Lung (tissue), 12 donors: Measurements from ENCODE around the gene ZBED4. TPM values are rescaled to one million over a fixed set of nuclear protein-coding genes. Genes with fewer than 3 reads are reported as not detected.
"Not testable (repeated sequence)": the region's sequence is repeated elsewhere in the genome, so short reads cannot be mapped to it uniquely, and the experiment has no call there.

Source experiments
- ATAC-seq: fragments of 200-7000 bp; cut with Tn5 transposase; one replicate; pipeline ENCODE4 v1.9.1; 2020; ENCODE audit warnings: moderate number of reproducible peaks; ENCODE audit not compliant: insufficient read depth, low FRiP score
- DNase-seq, 3 donors: peaks; one replicate each; pipeline ENCODE4 v3.0.0-alpha.2; 2013 to 2017
- H3K27ac ChIP-seq, 2 donors: one replicate each; pipeline ENCODE4 v1.5.1; 2013; ENCODE audit warnings: mild to moderate bottlenecking in 2 of 2, moderate library complexity in 2 of 2, control low read depth in 1 of 2, inconsistent platforms in 1 of 2, low read depth in 1 of 2, low read length in 1 of 2
- H3K27me3 ChIP-seq, 3 donors: one replicate each; pipeline ENCODE4 v1.5.1; 2013; ENCODE audit warnings: low read length in 2 of 3; ENCODE audit not compliant: control insufficient read depth in 3 of 3, insufficient read depth in 3 of 3
- H3K36me3 ChIP-seq, 4 donors: one replicate each; pipeline ENCODE4 v1.5.1; 2013; ENCODE audit warnings: low read length in 4 of 4, mild to moderate bottlenecking in 1 of 4, moderate library complexity in 1 of 4; ENCODE audit not compliant: control insufficient read depth in 4 of 4, insufficient read depth in 4 of 4
- H3K4me1 ChIP-seq, 5 donors: one replicate each; pipeline ENCODE4 v1.5.1; 2013; ENCODE audit warnings: low read length in 5 of 5, mild to moderate bottlenecking in 2 of 5, moderate library complexity in 1 of 5; ENCODE audit not compliant: control insufficient read depth in 5 of 5, insufficient read depth in 5 of 5
- H3K4me3 ChIP-seq: one replicate; pipeline ENCODE4 v1.5.1; 2013; ENCODE audit warnings: mild to moderate bottlenecking, control low read depth, moderate library complexity
- H3K9ac ChIP-seq, 2 donors: one replicate each; pipeline ENCODE4 v1.5.1; 2013; ENCODE audit warnings: low read length in 2 of 2, control low read depth in 1 of 2; ENCODE audit not compliant: insufficient read depth in 1 of 2
- H3K9me3 ChIP-seq, 4 donors: one replicate each; pipeline ENCODE4 v1.5.1; 2013; ENCODE audit warnings: low read length in 3 of 4, mild to moderate bottlenecking in 1 of 4, moderate library complexity in 1 of 4; ENCODE audit not compliant: control insufficient read depth in 4 of 4, insufficient read depth in 3 of 4
- CTCF ChIP-seq: IDR thresholded peaks from 2 replicates; pipeline ENCODE4 v1.5.1; 2012; ENCODE audit warnings: mild to moderate bottlenecking; ENCODE audit errors: control extremely low read depth, extremely low read depth
- whole genome bisulfite sequencing, 2 donors: extraction: QIAGEN DNeasy Blood & Tissue Kit; methylation state at CpG; one replicate each; pipeline ENCODE4 v1.1.7; 2013; 5-methylcytosine and 5-hydroxymethylcytosine counted together
- polyA plus RNA-seq, 2 donors: library from polyadenylated mRNA; stranded (reverse); fragments of 200-250 nt; gene quantifications; one replicate each; pipeline ENCODE4 v1.2.1, GENCODE V29; 2013
- total RNA-seq, 2 donors: library from RNA; depleted of rRNA in 1 of 2; stranded (reverse); fragments of >200 nt in 1 of 2; gene quantifications; one replicate each; pipeline ENCODE4 v1.2.1, GENCODE V29; 2014 to 2021
- donor health status: control.
- donor health status: control.
- donor health status: Bipolar disorder and iron deficiency.
- donor health status: healthy.
- donor health status: DM: yes; HTN: yes; CAD: no.

Gene ZBED4
- total and polyA plus RNA-seq, 4 donors: 3.9 to 13.2 (median 9.1) TPM

GRCh38 chr22:49820984-49821383, 32.7 kb upstream of the ZBED4 start:
- Histone ChIP-seq H3K9me3 (no peaks in the 10 kb centered on the region), H3K9ac (no peak overlapping the region), H3K4me3 (no peak overlapping the region), H3K4me1 (peaks cover 0 to 32% (median 15%) of the 10 kb centered on the region in 5 donors), H3K27ac (no peak overlapping the region), H3K27me3 (no peaks in the 10 kb centered on the region), H3K36me3 (peaks cover 10 to 64% (median 48%) of the 10 kb centered on the region in 4 donors)
- ATAC-seq: no peak
- no peak for TF ChIP-seq CTCF
- DNase-seq: no peak
- WGBS, 2 donors: 72 to 86% methylated on average over 7 of the region's 7 CpGs

GRCh38 chr22:49821741-49822140, 31.9 kb upstream of the ZBED4 start:
- 87 to 90% methylated on average over 11 of the region's 11 CpGs for WGBS, 2 donors
- H3K4me3 ChIP-seq, H3K27ac ChIP-seq, H3K27me3 ChIP-seq, H3K9me3 ChIP-seq, DNase-seq, ATAC-seq, H3K9ac ChIP-seq: not testable (repeated sequence)
- Histone ChIP-seq H3K4me1 (peaks cover 0 to 35% (median 19%) of the 10 kb centered on the region in 5 donors), H3K36me3 (peaks cover 10 to 60% (median 43%) of the 10 kb centered on the region in 4 donors)

- 95 to 97% methylated on average over 53 of the region's 53 CpGs for WGBS, 2 donors
- H3K4me1 ChIP-seq: peaks cover 0 to 30% (median 19%) of the 10 kb centered on the region in 5 donors
- H3K9ac ChIP-seq: no peak overlapping the region
- H3K9me3 ChIP-seq: no peaks in the 10 kb centered on the region
- no peak for TF ChIP-seq CTCF
- ATAC-seq: no peak
- peaks cover 7 to 44% (median 32%) of the 10 kb centered on the region in 4 donors for H3K36me3 ChIP-seq
- DNase-seq: no peak
- H3K27ac ChIP-seq: no peak overlapping the region
- H3K27me3 ChIP-seq: no peaks in the 10 kb centered on the region
- H3K4me3 ChIP-seq: no peak overlapping the region
Observed at GRCh38 chr22:49823289-49824045, 30.2 kb upstream of the ZBED4 start.

- Histone ChIP-seq H3K9me3 (peaks cover 0 to under 1% (median 0%) of the 10 kb centered on the region in 4 donors), H3K27me3 (no peaks in the 10 kb centered on the region), H3K4me3 (no peak overlapping the region), H3K4me1 (peaks cover 0 to 30% (median 19%) of the 10 kb centered on the region in 5 donors), H3K9ac (no peak overlapping the region), H3K27ac (no peak overlapping the region), H3K36me3 (peaks cover 7 to 36% (median 31%) of the 10 kb centered on the region in 4 donors)
- no peak for ATAC-seq
- no peak for TF ChIP-seq CTCF
- DNase-seq: no peak
- 89 to 90% methylated on average over 15 to 16 of the region's 16 CpGs for WGBS, 2 donors
Observed at GRCh38 chr22:49824185-49824925, 29.3 kb upstream of the ZBED4 start.
